Bone marrow (tissue), 2 donors: ENCODE results near the gene USP25.

ENCODE experiments used
- DNase-seq, 2 donors: peaks; one replicate each; lab custom pipeline; 2025; lab: John Stamatoyannopoulos, UW

The USP25 gene

DNA sequence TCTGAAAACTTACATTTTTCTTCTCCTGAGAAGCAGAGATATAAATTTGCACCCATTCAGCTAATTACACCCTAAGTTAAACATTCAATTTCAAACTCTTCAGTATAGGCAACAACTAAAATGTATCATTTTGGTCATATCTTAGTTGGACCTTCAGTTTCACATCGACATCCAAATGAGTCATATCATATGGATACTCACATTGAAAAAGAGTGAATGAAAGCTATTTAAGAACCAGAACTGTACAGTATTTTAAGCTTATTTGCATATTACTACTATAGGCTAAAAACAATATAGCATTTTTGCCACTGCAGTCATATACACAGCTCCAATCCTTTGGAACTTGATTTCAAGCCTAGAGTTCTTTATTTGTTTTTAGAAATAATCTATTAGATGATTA, 33.6 kb downstream of the USP25 start:
- DNase-seq = no peak

GRCh38 chr21:15764878-15765277, 35.1 kb downstream of the USP25 start:
- DNase-seq = no peak

DNA sequence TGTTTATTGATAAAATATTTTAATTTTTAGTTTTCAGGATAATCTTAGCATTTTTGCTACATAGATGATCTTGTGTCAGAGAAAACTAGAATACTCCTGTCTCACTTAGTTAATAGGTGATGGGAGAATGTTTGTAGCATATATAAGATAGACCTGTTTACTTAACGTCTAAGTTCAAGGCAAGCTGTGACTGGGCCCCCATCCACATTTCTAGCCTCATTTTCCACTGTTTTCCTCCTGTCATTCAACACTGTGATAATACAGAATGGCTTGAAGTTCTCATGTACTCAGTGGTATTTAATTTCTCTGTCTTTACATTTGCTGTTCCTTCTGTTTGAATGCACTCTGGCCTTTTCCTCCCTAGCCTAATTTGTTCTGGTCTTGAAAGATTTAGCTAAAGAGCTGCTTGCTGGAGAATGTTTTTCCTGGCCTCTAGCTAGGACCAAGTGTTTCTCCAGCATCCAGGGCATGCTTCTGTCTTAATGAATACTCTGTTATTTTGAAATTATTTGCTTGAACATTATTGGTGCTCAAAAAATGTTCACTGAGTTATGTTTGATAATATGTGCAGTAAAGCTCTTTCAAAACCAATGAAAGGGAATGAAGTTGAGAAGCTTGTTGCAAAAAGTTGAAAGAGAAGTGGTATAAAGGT, 37.3 kb downstream of the USP25 start:
- DNase-seq = no peak

- no peak for DNase-seq
These were observed 38.3 kb downstream of the USP25 start for GRCh38 chr21:15768045-15768601.

DNA sequence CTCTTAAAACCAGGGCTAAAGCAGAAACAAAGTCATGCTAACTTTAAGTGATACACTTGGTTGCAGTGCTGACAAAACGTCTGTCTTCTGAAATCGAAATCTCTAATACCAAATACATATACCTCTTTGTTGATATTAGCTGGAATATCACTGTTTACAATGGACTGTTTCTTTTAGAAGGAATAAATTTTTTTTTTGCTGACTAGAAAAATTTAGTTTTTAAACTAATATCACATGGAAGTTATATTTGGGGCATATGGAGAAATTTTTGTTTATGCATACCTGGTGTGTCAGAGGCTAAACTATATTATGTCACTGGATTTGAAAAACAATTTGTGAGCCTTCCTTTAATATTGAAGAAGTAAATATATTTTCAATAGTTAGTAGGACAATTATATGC, 39.1 kb downstream of the USP25 start:
- DNase-seq = no peak

DNA sequence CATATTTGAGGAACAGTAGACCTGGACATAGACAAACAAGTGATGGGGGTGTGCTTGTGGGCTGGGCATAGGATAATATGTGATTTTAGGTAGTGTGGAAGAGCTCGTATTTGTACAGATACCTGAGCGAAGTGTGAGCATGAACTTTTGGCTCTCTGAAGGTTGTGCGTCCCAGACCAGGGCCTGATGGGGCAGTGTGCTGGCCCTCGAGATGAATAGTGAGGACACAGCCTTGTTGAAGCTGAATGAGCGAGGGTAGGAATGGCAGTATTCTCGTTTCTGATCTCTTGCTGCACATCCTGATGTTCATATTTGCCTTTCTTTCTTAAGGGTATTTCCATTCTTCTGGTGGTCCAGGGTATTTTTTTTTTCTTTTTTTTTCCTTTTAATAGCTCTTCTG, 41.5 kb downstream of the USP25 start:
- no peak for DNase-seq

DNA sequence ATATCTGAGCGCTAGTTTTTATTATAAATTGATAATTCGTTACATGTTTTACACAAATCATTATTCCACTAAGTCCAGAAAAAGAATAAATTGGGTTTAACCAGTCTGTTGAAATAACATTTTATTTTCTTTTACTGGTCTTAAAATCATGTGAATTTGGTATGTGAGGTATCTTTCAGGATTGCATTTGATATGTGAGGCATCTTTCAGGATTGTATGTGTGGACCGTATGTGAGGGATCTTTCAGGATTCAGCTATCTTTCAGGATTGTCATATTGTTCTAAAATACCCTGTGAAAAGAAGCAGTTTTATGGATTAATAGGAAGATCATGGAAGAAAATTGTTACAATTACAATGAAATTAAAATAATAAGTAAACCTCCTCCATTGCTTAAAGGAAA, 42.9 kb downstream of the USP25 start:
- DNase-seq = no peak

DNA sequence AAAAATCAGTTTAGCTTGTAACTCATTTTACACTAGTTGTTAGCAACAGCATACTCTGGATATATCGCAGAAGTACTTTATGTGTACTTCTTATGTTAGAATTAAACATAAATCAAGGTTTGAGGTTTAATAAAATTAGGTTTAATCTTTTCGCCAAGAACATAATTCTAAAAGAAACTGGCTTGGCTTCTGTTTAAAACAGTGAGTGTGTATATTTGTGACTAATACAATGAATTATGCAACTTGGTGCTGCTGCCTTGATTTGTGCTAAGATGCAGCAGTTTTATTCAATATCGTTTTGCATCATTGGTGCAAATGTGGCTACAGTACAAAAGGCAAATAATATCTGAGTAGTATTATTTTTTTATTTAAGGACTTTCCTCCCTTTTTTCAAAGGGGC, 44.8 kb downstream of the USP25 start:
- DNase-seq = no peak

DNA sequence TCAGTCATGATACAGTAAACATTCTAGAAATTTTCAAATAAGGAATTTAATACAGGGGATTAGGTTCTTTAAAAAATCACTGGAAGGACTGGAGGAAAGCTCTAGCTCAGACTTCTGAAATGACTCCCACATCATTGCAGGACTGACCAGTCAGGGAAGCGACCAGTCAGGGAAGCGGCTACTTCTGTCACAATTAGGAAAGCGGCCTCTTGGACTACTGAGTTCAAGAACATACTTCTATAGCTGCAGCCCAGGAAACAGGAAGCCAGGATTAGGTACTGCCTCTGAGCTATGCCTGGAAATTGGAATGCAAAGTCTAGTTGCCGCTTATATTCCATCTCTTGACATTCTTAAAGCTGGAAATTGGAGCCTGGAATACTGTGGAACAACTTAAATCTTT, 45.5 kb downstream of the USP25 start:
- DNase-seq = no peak

DNA sequence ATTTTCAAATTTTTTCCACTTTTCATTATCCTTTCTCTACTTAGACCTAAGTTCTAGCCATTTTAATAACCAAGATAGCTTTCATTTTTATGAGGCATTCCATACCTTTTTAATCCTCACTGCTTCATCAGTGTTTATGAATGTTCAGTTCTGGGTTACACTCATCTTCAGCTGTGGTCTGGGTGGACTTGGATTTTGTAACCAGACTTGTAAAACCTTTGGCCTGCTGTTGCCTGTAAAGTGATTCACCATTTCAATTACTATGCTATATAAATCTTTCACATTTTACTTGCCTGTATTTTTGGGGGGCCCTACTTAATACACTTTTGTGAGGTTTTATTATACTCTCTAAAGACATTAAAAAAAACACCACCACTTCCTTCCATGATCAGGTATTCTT, 46.2 kb downstream of the USP25 start:
- no peak for DNase-seq

GRCh38 chr21:15776818-15777217, 47.0 kb downstream of the USP25 start:
- DNase-seq = no peak

- DNase-seq = no peak
These were observed 52.2 kb downstream of the USP25 start for GRCh38 chr21:15781986-15782385.

- no peak for DNase-seq
These were observed 59.2 kb downstream of the USP25 start for GRCh38 chr21:15788847-15789523.

DNA sequence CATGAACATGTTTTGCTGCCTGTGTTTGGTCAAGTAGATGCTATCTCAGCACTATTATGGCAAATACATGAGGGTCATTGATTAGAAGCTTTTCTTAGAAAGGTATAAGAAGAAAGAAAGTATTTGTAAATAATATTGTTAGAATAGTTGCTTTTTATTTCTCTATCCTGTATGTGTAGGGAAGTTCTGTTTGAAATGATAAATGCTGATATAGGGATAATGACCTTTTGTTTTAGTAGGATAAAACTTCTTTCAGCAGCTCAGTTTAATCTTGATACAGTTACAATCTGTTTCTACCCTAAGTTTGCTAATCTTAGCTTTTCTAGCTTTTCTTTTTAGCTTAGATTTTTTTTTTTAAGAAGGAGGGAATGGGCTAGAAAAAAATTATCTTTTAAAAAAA, 63.3 kb downstream of the USP25 start:
- no peak for DNase-seq

- no peak for DNase-seq
These were observed 63.9 kb downstream of the USP25 start for GRCh38 chr21:15793550-15794235.

DNA sequence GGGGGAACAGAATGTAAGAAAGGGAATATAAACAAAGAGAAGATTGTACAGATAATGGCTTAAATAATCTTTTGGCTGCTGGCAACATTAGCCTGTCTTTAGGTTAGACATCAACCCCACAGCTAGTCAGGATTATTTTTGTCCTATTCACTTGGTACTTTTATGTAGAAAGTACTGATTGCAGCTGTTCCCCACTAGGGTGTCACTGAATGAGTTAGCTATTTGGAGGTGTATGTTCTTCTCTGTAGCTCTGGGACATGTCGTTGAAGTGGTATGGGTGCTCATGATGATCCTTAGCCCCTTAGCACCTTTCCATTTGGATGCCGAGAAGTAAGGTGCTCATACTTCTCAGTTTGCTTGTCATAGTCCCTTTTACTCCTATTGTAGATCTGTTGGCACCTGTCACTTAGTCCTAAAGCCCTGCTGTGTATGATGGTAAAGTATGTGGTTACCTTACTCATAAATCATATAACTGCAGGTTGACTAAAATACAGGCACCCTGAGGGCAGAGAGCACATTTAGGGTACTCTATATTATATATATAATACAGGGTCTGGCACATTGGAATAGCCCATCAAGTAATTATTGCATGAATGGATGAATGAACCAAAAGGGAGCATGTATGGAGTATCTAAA, 64.6 kb downstream of the USP25 start:
- DNase-seq = no peak

DNA sequence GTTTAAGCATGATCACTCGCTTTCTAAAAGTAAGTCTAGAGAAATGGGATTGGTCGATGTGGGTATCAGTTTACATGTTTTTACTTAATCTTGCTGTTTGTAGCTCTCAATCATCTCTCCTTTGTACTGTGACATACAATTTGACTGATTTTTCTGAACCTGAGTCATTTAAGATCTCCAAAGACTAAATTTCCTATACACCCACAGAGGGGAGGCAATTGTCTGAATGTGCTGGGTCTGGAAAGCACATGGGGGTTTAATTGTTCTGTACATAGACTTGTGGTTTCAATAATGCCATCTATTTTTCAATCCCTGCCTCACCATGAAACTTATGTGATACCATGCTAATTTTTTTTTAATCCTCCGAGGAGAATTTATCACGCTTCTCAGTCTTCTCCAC, 65.8 kb downstream of the USP25 start:
- no peak for DNase-seq

DNA sequence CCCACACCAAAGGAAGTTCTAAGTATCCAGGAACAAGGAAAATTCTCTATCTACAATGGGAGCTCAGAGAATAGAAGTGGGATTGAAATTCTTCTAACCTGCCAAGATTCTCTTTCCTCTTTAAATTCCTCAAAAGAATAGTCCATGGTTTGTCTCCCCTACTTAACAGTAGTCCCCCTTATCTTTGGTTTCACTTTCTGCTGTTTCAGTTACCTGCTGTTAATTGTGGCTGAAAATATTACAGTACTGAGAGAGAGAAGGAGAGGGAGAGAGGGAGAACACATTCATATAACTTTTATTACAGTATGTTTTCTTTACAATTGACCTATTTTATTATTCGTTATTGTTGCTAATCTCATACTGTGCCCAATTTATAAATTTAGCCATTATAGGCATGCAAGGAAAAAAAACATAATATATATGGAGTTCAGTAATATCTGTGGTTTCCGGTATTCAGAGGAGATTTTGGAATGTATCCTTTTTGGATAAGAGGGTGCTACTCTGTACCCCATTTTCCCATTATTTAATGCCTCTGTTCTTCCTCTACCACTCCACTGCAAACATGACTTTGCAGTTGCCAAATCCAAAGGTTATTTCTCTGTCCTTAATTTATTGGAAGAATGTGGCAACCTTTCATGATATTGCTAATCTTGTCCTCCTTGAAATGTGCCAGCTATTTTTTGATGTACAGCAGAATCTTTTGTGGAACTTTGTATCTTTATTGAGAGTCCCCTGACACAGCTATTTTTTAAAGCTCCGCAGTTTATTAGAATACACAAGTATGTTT, 68.0 kb downstream of the USP25 start:
- DNase-seq = no peak

- DNase-seq = no peak
These were observed 71.6 kb downstream of the USP25 start for GRCh38 chr21:15801352-15801863.

- DNase-seq = no peak
These were observed 74.6 kb downstream of the USP25 start for GRCh38 chr21:15804247-15805005.

GRCh38 chr21:15809065-15809464, 79.3 kb downstream of the USP25 start:
- DNase-seq = no peak
